IPS DF 6.9 (cell line): ENCODE measurements around the gene MAGI2.

Experiments
- DNase-seq: peaks from one replicate; pipeline ENCODE4 v3.0.0-alpha.2; 2013; ENCODE audit warnings: low read depth, low spot score
- H3K27ac ChIP-seq: one replicate; pipeline ENCODE4 v1.5.1; 2013; ENCODE audit warnings: low read length, control low read depth
- H3K27me3 ChIP-seq: 2 replicates; pipeline ENCODE4 v1.6.1; 2013; ENCODE audit warnings: mild to moderate bottlenecking, low read length; ENCODE audit not compliant: control insufficient read depth, insufficient read depth
- H3K36me3 ChIP-seq: 2 replicates; pipeline ENCODE4 v1.6.1; 2013; ENCODE audit warnings: low read length; ENCODE audit not compliant: control insufficient read depth, insufficient read depth
- H3K4me1 ChIP-seq: 2 replicates; pipeline ENCODE4 v1.6.1; 2013; ENCODE audit warnings: low read length; ENCODE audit not compliant: control insufficient read depth, insufficient read depth
- H3K4me3 ChIP-seq: 2 replicates; pipeline ENCODE4 v1.5.1; 2013; ENCODE audit warnings: mild to moderate bottlenecking, low read length
- H3K9me3 ChIP-seq: 2 replicates; pipeline ENCODE4 v1.6.1; 2013; ENCODE audit warnings: low read length, inconsistent platforms; ENCODE audit not compliant: control insufficient read depth, insufficient read depth
- WGBS: extraction: QIAGEN DNeasy Blood & Tissue Kit; methylation state at CpG from one replicate; pipeline ENCODE4 v1.1.7; 2013; ENCODE audit warnings: mixed read lengths, missing lambda C conversion rate; ENCODE audit not compliant: insufficient read length, insufficient coverage; 5-methylcytosine and 5-hydroxymethylcytosine counted together

Gene MAGI2

GRCh38 chr7:78206769-78207168 lies 1246.7 kb downstream of the MAGI2 start:
- no peaks in the 10 kb centered on the region for H3K27me3 ChIP-seq
- WGBS = no CpG with 5 or more reads among the region's 2 CpGs
- no peaks in the 10 kb centered on the region for H3K36me3 ChIP-seq
- no peak overlapping the region for H3K27ac ChIP-seq
- DNase-seq = no peak
- H3K4me1 ChIP-seq = no peaks in the 10 kb centered on the region
- no peaks in the 10 kb centered on the region for H3K9me3 ChIP-seq
- H3K4me3 ChIP-seq = no peak overlapping the region

- Histone ChIP-seq H3K9me3 (no peaks in the 10 kb centered on the region), H3K27me3 (no peaks in the 10 kb centered on the region), H3K4me3 (no peak overlapping the region), H3K27ac (no peak overlapping the region), H3K36me3 (no peaks in the 10 kb centered on the region), H3K4me1 (no peaks in the 10 kb centered on the region)
- no peak for DNase-seq
- no CpG with 5 or more reads among the region's 7 CpGs for WGBS
These were observed 1250.3 kb downstream of the MAGI2 start for GRCh38 chr7:78203042-78203720.

- H3K27ac ChIP-seq = no peak overlapping the region
- WGBS = no CpG with 5 or more reads among the region's 3 CpGs
- no peaks in the 10 kb centered on the region for H3K27me3 ChIP-seq
- no peak overlapping the region for H3K4me3 ChIP-seq
- no peaks in the 10 kb centered on the region for H3K4me1 ChIP-seq
- no peaks in the 10 kb centered on the region for H3K36me3 ChIP-seq
- no peaks in the 10 kb centered on the region for H3K9me3 ChIP-seq
- DNase-seq = no peak
These were observed 1254.7 kb downstream of the MAGI2 start for GRCh38 chr7:78198756-78199155.

- H3K36me3 ChIP-seq = no peaks in the 10 kb centered on the region
- no peaks in the 10 kb centered on the region for H3K4me1 ChIP-seq
- H3K4me3 ChIP-seq = no peak overlapping the region
- DNase-seq = no peak
- H3K9me3 ChIP-seq = no peaks in the 10 kb centered on the region
- no peak overlapping the region for H3K27ac ChIP-seq
- no peaks in the 10 kb centered on the region for H3K27me3 ChIP-seq
- no CpG with 5 or more reads among the region's 1 CpG for WGBS
These were observed 1256.0 kb downstream of the MAGI2 start for GRCh38 chr7:78197447-78197846.

GRCh38 chr7:78195281-78195680 lies 1258.2 kb downstream of the MAGI2 start:
- DNase-seq = no peak
- Histone ChIP-seq H3K36me3 (no peaks in the 10 kb centered on the region), H3K27ac (no peak overlapping the region), H3K4me3 (no peak overlapping the region), H3K9me3 (no peaks in the 10 kb centered on the region), H3K4me1 (no peaks in the 10 kb centered on the region), H3K27me3 (no peaks in the 10 kb centered on the region)
- WGBS = no CpG with 5 or more reads among the region's 6 CpGs

- Histone ChIP-seq H3K27ac (no peak overlapping the region), H3K27me3 (no peaks in the 10 kb centered on the region), H3K36me3 (no peaks in the 10 kb centered on the region), H3K4me1 (no peaks in the 10 kb centered on the region), H3K4me3 (no peak overlapping the region), H3K9me3 (no peaks in the 10 kb centered on the region)
- WGBS = no CpG with 5 or more reads among the region's 6 CpGs
- no peak for DNase-seq
These were observed 1258.9 kb downstream of the MAGI2 start for GRCh38 chr7:78194611-78195010.

- no peaks in the 10 kb centered on the region for H3K9me3 ChIP-seq
- H3K27me3 ChIP-seq = no peaks in the 10 kb centered on the region
- DNase-seq = no peak
- WGBS = no CpG with 5 or more reads among the region's 9 CpGs
- H3K4me1 ChIP-seq = no peaks in the 10 kb centered on the region
- H3K4me3 ChIP-seq = no peak overlapping the region
- H3K36me3 ChIP-seq = no peaks in the 10 kb centered on the region
- no peak overlapping the region for H3K27ac ChIP-seq
These were observed 1261.9 kb downstream of the MAGI2 start for GRCh38 chr7:78191475-78192079.

- H3K36me3 ChIP-seq = no peaks in the 10 kb centered on the region
- no peaks in the 10 kb centered on the region for H3K27me3 ChIP-seq
- H3K27ac ChIP-seq = no peak overlapping the region
- no peak for DNase-seq
- H3K4me1 ChIP-seq = no peaks in the 10 kb centered on the region
- no peak overlapping the region for H3K4me3 ChIP-seq
- H3K9me3 ChIP-seq = no peaks in the 10 kb centered on the region
These were observed 1263.7 kb downstream of the MAGI2 start for GRCh38 chr7:78189762-78190161.

GRCh38 chr7:78185149-78185745 lies 1268.2 kb downstream of the MAGI2 start:
- H3K27me3 ChIP-seq = no peaks in the 10 kb centered on the region
- H3K9me3 ChIP-seq = no peaks in the 10 kb centered on the region
- H3K27ac ChIP-seq = no peak overlapping the region
- H3K36me3 ChIP-seq = no peaks in the 10 kb centered on the region
- no CpG with 5 or more reads among the region's 4 CpGs for WGBS
- H3K4me3 ChIP-seq = no peak overlapping the region
- no peak for DNase-seq
- no peaks in the 10 kb centered on the region for H3K4me1 ChIP-seq

- no peak overlapping the region for H3K27ac ChIP-seq
- no peaks in the 10 kb centered on the region for H3K27me3 ChIP-seq
- no peaks in the 10 kb centered on the region for H3K9me3 ChIP-seq
- H3K4me3 ChIP-seq = no peak overlapping the region
- WGBS = no CpG with 5 or more reads among the region's 1 CpG
- H3K4me1 ChIP-seq = no peaks in the 10 kb centered on the region
- no peak for DNase-seq
- no peaks in the 10 kb centered on the region for H3K36me3 ChIP-seq
These were observed 1269.2 kb downstream of the MAGI2 start for GRCh38 chr7:78184299-78184698.
